ENCODE measurements around the gene MINAR1.

GRCh38 chr15:79475306-79475705 is 43.2 kb downstream of the MINAR1 start:
- TF ChIP-seq CTCF (IDR thresholded peaks at IDR 0.05; ENCODE audit: insufficient read depth, low read depth, low read length), result no peak
- no peak for TF ChIP-seq EZH2 (IDR thresholded peaks at IDR 0.05; ENCODE audit: insufficient read depth, low read length)

Data from astrocyte (in vitro differentiated cells and primary cell).